BE2C (cell line): ENCODE results near the gene VPS11.
"Not testable (repeated sequence)": the region's sequence is repeated elsewhere in the genome, so short reads cannot be mapped to it uniquely, and the experiment has no call there.

Experiments
- DNase-seq: peaks from one replicate; pipeline ENCODE4 v3.0.0-alpha.2; 2020
- H3K27me3 ChIP-seq: fragments of 250-450 bp; sonication (Bioruptor Pico); 2 replicates; pipeline ENCODE4 v1.5.1; 2020; ENCODE audit warnings: mild to moderate bottlenecking
- H3K36me3 ChIP-seq: fragments of 250-450 bp; sonication (Bioruptor Pico); 2 replicates; pipeline ENCODE4 v1.5.1; 2020; ENCODE audit warnings: mild to moderate bottlenecking
- H3K4me1 ChIP-seq: fragments of 250-450 bp; sonication (Bioruptor Pico); 2 replicates; pipeline ENCODE4 v1.5.1; 2020
- H3K4me3 ChIP-seq: 2 replicates; pipeline ENCODE4 v1.5.1; 2011; ENCODE audit warnings: low read depth, low read length
- H3K9me3 ChIP-seq: fragments of 250-450 bp; sonication (Bioruptor Pico); 2 replicates; pipeline ENCODE4 v1.5.1; 2020
- TF ChIP-seq, protein P1 (sequence below): IDR thresholded peaks from 2 replicates; pipeline ENCODE4 v1.5.1; 2012; ENCODE audit warnings: mild to moderate bottlenecking, low read depth, low read length

The VPS11 gene

DNA sequence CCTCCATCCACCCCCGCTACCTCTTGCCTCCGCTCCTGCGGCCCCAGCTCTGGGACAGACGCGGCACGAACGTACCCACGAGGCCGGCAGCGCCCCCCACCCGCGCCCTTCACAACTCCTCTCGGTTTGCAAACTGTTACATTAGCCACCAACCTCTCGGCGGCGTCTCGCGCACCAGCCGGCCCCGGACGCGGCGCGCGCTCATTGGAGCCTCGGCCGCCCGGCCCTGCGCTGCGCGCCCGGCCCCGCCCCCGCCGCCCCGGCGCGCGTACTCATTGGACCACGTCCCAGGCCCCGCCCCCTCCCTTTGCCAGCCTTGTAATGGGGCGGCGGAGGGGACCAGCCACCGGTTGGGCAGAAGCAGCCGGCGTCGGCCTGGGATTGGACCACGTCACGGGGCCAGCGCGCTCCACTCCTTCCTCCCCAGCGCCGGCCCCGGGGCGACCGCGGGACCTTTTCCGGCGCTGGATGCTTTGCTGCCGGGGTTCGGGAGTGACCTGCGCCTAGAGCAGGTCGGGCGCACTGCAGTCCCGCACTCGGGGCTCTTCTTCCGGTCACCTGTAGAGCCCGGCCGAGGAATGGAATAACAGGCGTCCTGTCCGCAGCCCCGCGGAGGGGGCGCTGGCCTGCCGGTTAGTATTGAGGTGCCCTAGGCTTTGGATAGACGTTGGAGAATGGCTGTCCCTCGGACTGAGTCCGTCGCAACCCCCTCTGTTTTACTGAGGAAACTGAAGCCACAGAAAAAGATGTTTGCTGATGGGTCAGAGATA is 10.4 kb upstream of the VPS11 start, which contains the start of gene HYOU1:
Gene HYOU1 (minus strand): TSS at position 206 of the 770 bp plus-strand sequence. CDS start 1,045 bp downstream, outside the sequence.
- peak within 1 kb of the TSS; percentile 94 for H3K4me3 ChIP-seq
- no peaks in the 10 kb centered on the region for H3K9me3 ChIP-seq
- TF ChIP-seq, protein P1, sequence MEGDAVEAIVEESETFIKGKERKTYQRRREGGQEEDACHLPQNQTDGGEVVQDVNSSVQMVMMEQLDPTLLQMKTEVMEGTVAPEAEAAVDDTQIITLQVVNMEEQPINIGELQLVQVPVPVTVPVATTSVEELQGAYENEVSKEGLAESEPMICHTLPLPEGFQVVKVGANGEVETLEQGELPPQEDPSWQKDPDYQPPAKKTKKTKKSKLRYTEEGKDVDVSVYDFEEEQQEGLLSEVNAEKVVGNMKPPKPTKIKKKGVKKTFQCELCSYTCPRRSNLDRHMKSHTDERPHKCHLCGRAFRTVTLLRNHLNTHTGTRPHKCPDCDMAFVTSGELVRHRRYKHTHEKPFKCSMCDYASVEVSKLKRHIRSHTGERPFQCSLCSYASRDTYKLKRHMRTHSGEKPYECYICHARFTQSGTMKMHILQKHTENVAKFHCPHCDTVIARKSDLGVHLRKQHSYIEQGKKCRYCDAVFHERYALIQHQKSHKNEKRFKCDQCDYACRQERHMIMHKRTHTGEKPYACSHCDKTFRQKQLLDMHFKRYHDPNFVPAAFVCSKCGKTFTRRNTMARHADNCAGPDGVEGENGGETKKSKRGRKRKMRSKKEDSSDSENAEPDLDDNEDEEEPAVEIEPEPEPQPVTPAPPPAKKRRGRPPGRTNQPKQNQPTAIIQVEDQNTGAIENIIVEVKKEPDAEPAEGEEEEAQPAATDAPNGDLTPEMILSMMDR, result peak; percentile 18
- H3K4me1 ChIP-seq, result peaks cover 4% of the 10 kb centered on the region; the same call in 1 of the 2 replicates
- peaks cover 31% of the 10 kb centered on the region for H3K36me3 ChIP-seq
- DNase-seq, result peak; percentile 100
- H3K27me3 ChIP-seq, result no peaks in the 10 kb centered on the region

DNA sequence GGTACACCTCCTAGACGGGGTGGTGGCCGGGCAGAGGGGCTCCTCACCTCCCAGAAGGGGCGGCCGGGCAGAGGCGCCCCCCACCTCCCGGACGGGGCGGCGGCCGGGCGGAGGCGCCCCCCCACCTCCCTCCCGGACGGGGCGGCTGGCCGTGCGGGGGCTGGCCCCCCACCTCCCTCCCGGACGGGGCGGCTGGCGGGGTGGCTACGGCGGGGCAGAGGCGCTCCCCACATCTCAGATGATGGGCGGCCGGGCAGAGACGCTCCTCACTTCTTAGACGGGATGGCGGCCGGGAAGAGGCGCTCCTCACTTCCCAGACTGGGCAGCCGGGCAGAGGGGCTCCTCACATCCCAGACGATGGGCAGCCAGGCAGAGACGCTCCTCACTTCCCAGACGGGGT is 8.5 kb upstream of the VPS11 start:
- DNase-seq, H3K4me1 ChIP-seq, H3K9me3 ChIP-seq, H3K27me3 ChIP-seq, H3K4me3 ChIP-seq: not testable (repeated sequence)
- peaks cover 12% of the 10 kb centered on the region for H3K36me3 ChIP-seq

DNA sequence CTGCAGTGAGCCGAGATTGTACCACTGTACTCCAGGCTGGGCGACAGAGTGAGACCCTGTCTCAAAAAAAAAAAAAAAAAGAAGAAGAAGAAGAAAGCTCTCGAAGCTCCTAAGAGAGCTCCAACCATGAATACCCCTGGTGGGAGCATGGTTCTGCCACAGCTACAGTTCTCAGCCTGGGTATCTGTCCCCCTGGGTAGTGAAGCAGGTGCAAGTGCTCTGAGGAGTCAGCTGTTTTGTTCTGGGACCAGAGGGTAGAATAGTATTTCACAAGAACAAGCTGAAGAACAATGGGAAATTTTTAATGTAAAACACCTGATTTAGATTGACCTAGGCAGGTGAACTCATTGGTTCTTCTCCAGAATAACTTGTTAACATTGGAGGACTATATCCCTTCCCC is 6.4 kb upstream of the VPS11 start:
- H3K4me3 ChIP-seq, result no peak overlapping the region
- H3K4me1 ChIP-seq, result no peaks in the 10 kb centered on the region
- TF ChIP-seq, protein P1, result no peak
- no peaks in the 10 kb centered on the region for H3K36me3 ChIP-seq
- DNase-seq, result no peak
- H3K27me3 ChIP-seq, result no peaks in the 10 kb centered on the region
- H3K9me3 ChIP-seq, result no peaks in the 10 kb centered on the region

DNA sequence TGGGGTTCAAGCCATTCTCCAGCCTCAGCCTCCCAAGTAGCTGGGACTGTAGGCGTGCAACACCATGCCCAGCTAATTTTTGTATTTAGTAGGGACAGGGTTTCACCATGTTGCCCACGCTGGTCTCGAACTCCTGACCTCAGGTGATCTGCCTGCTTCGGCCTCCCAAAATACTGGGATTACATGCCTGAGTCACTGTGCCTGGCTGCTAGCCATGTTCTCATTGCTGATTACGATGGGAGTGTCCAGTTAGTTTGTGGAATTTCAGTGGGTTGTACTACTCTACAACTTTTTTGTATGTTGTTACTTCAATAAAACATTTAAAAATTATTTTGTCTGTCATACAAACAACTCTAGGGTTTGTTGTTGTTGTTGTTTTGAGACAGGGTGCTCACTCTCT is 4.8 kb upstream of the VPS11 start:
- no peak for DNase-seq
- Histone ChIP-seq H3K27me3 (no peaks in the 10 kb centered on the region), H3K4me1 (no peaks in the 10 kb centered on the region), H3K36me3 (no peaks in the 10 kb centered on the region), H3K9me3 (no peaks in the 10 kb centered on the region), H3K4me3 (no peak overlapping the region)
- TF ChIP-seq, protein P1, result no peak

DNA sequence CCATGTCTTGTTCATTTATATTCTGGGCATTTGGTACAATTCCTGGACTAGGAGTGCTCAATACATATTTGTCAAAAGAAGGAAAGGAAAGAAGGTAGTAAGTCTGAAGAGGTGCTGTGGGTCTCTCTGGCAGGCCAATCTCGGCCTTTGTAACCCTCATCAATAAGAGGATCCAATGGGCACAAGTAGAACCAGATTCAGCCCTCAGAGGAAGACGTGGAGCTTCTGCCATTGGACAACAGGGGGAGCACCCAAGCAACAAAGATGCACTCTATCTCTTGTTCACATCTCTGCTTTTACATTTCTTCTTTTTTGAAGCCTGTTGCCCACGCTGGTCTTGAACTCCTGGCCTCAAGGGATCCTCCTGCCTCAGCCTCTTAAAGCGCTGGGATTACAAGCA is 2.2 kb upstream of the VPS11 start:
- TF ChIP-seq, protein P1, result peak; percentile 75
- no peak overlapping the region for H3K4me3 ChIP-seq
- H3K27me3 ChIP-seq, result no peaks in the 10 kb centered on the region
- H3K4me1 ChIP-seq, result no peaks in the 10 kb centered on the region
- DNase-seq, result peak; percentile 52
- no peaks in the 10 kb centered on the region for H3K9me3 ChIP-seq
- peaks cover 4% of the 10 kb centered on the region; the same call in 1 of the 2 replicates for H3K36me3 ChIP-seq

DNA sequence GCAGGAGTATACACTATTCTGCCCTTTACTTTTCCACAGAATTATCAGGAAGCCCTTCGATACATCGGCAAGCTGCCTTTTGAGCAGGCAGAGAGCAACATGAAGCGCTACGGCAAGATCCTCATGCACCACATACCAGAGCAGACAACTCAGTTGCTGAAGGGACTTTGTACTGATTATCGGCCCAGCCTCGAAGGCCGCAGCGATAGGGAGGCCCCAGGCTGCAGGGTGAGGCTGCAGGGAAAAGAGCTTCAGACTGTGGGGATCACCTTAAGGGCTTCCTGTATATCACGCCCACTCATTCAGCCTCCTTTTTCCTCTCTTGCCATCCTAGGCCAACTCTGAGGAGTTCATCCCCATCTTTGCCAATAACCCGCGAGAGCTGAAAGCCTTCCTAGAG is 10.2 kb downstream of the VPS11 start:
- no peaks in the 10 kb centered on the region for H3K4me1 ChIP-seq
- no peaks in the 10 kb centered on the region for H3K9me3 ChIP-seq
- no peaks in the 10 kb centered on the region for H3K27me3 ChIP-seq
- H3K4me3 ChIP-seq, result no peak overlapping the region
- no peak for DNase-seq
- peaks cover 58% of the 10 kb centered on the region for H3K36me3 ChIP-seq
- TF ChIP-seq, protein P1, result no peak
